ENCODE data around the gene RSPH10B. TPM values are rescaled to one million over a fixed set of nuclear protein-coding genes. Genes with fewer than 3 reads are reported as not detected.

RSPH10B gene
- total and polyA plus RNA-seq, 10 of the 15 experiments (the other 5 are each of a cell fraction or from before 2014, with no cell fraction given): 0.03 TPM; not detected in 9

- no peak for TF ChIP-seq ELK1 (IDR thresholded peaks at IDR 0.05; ENCODE audit: low read depth, low read length)
- TF ChIP-seq PBX3 (IDR thresholded peaks at IDR 0.05; ENCODE audit: insufficient replicate concordance, low read depth, low read length): peak; percentile 67
- TF ChIP-seq, protein P1, sequence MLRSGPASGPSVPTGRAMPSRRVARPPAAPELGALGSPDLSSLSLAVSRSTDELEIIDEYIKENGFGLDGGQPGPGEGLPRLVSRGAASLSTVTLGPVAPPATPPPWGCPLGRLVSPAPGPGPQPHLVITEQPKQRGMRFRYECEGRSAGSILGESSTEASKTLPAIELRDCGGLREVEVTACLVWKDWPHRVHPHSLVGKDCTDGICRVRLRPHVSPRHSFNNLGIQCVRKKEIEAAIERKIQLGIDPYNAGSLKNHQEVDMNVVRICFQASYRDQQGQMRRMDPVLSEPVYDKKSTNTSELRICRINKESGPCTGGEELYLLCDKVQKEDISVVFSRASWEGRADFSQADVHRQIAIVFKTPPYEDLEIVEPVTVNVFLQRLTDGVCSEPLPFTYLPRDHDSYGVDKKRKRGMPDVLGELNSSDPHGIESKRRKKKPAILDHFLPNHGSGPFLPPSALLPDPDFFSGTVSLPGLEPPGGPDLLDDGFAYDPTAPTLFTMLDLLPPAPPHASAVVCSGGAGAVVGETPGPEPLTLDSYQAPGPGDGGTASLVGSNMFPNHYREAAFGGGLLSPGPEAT (IDR thresholded peaks at IDR 0.05; ENCODE audit: low read depth): peak; percentile 59; the same call in 1 of the 2 replicates
- peak; percentile 61 for TF ChIP-seq GATAD2B (conservative IDR thresholded peaks at IDR 0.05; ENCODE audit: low read depth)
- TF ChIP-seq STAT1 (conservative IDR thresholded peaks at IDR 0.05): no peak
- no peak for TF ChIP-seq CEBPB (IDR thresholded peaks at IDR 0.05; ENCODE audit: borderline replicate concordance in 1 of 2, low read depth in 2 of 2, low read length in 2 of 2)
- TF ChIP-seq CHD1 (IDR thresholded peaks at IDR 0.05; ENCODE audit: low read depth, low read length): no peak
- TF ChIP-seq FOXM1 (IDR thresholded peaks at IDR 0.05; ENCODE audit: low read depth, low read length): no peak
- no peak for TF ChIP-seq ZNF274 (IDR thresholded peaks at IDR 0.05; ENCODE audit: insufficient read depth, insufficient read length)
- TF ChIP-seq CREB1 (IDR thresholded peaks at IDR 0.05; ENCODE audit: low read depth): peak; percentile 92
- TF ChIP-seq SREBF2 (IDR thresholded peaks at IDR 0.05; ENCODE audit: low read length): no peak
- TF ChIP-seq POU2F2 (IDR thresholded peaks at IDR 0.05; ENCODE audit: borderline replicate concordance, low read depth, low read length): peak; percentile 56; the same call in 1 of the 3 replicates
- peak; percentile 93 for TF ChIP-seq NR2C1 (IDR thresholded peaks at IDR 0.05)
- TF ChIP-seq PML (IDR thresholded peaks at IDR 0.05; ENCODE audit: low read length): peak; percentile 88
- TF ChIP-seq ZBTB11 (CRISPR knock-in tag; IDR thresholded peaks at IDR 0.05): no peak
- no peak for TF ChIP-seq NFXL1 (IDR thresholded peaks at IDR 0.05; ENCODE audit: borderline replicate concordance)
- TF ChIP-seq MAX (IDR thresholded peaks at IDR 0.05; ENCODE audit: low read depth, low read length): peak; percentile 99
- TF ChIP-seq HSF1 (IDR thresholded peaks at IDR 0.05; ENCODE audit: low read depth, low read length): no peak
- no peak for TF ChIP-seq ZNF384 (IDR thresholded peaks at IDR 0.05; ENCODE audit: borderline replicate concordance, low read depth, low read length)
- no peak for TF ChIP-seq SMAD1 (IDR thresholded peaks at IDR 0.05; ENCODE audit: low read depth, partially characterized antibody)
Observed at GRCh38 chr7:6008668-6009611, 38.5 kb upstream of the RSPH10B start, which contains the start of the genes AIMP2 and PMS2 (continued).

Data from GM12878 (cell line).